ENCODE results near the gene IQSEC1. TPM values are rescaled to one million over a fixed set of nuclear protein-coding genes. Genes with fewer than 3 reads are reported as not detected.

Gene IQSEC1
- total and polyA plus RNA-seq, 9 of the 15 experiments (the other 6 are each of a cell fraction or from before 2014, with no cell fraction given) = 0.56 to 39.0 (median 6.8) TPM

DNA sequence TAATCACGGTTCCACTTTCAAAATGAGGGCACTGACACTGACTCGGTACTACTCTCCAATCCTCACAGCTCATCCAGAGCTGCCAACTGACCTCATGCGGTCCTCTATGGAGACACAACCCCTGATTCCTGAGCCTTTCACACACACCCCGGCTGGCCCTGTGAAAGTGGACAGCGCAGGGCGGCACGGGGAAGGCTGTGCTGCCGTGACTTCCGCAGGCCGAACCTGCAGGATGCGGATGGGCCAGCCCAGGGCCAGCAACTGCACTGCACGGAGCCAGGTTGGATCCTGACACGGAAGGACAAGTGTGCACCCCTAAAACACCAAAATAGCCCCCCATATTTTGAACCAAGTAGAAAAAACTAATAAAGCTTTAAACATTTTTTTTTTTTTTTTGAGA is 41.0 kb downstream of the IQSEC1 start:
- BruUV-seq (replicated peaks) = no TSS peak
- H3K4me2 ChIP-seq (ENCODE audit: insufficient read depth, low read length) = no peak overlapping the region
- no peaks in the 10 kb centered on the region for H3K9me1 ChIP-seq (ENCODE audit: control insufficient read depth, insufficient read depth, low read length)
- H3K4me1 ChIP-seq (replicated peaks in 1 of 2; ENCODE audit: control insufficient read depth in 2 of 2, insufficient read depth in 2 of 2, low read length in 2 of 2) = peaks cover 0 to 13% of the 10 kb centered on the region in 2 experiments; a peak in 3 of 5 replicates
- no peak overlapping the region for H2AFZ ChIP-seq (ENCODE audit: low read depth, low read length)
- no peak overlapping the region for H3K4me3 ChIP-seq
- H3K36me3 ChIP-seq (ENCODE audit: control insufficient read depth, insufficient read depth, low read length) = no peaks in the 10 kb centered on the region
- no peak for FAIRE-seq
- CTCF ChIA-PET (ENCODE audit: low intra/inter-chr PET ratio) = no interaction called here
- in situ Hi-C loops (cut with MboI) (no loop called here), intact Hi-C loops (cut with micrococcal nuclease) (no loop called here)
- POLR2A ChIA-PET = interaction anchor here (0.7 to 1.3 kb wide), 3 partner anchors 8 to 21 kb away, joined by 3 read pairs; no protein-coding TSS in a partner anchor
- no peaks in the 10 kb centered on the region for H3K79me2 ChIP-seq (ENCODE audit: control insufficient read depth, insufficient read depth, low read length)
- WGBS (ENCODE audit: insufficient coverage, low coverage, missing lambda C conversion rate) = 53% methylated on average over 13 of the region's 13 CpGs
- ATAC-seq = no peak
- no peaks in the 10 kb centered on the region for H3K9me3 ChIP-seq (replicated peaks; ENCODE audit: control insufficient read depth, insufficient read depth, low read depth, low read length)
- H4K20me1 ChIP-seq (replicated peaks; ENCODE audit: control insufficient read depth, insufficient read depth, low read length) = peaks cover 15% of the 10 kb centered on the region; the same call in 1 of the 2 replicates
- no peak for DNase-seq (ENCODE audit: extremely low read depth in 1 of 4, low spot score in 3 of 4)
- no peak for TF ChIP-seq C11orf30 (IDR thresholded peaks at IDR 0.05; ENCODE audit: low read depth)
- no peak for TF ChIP-seq CBFA2T3 (IDR thresholded peaks at IDR 0.05)
- no peak for TF ChIP-seq SIRT6 (IDR thresholded peaks at IDR 0.05; ENCODE audit: low read depth, low read length)
- TF ChIP-seq ZNF408 (CRISPR knock-in tag; IDR thresholded peaks at IDR 0.05; ENCODE audit: low read depth) = no peak
- H3K27ac ChIP-seq (ENCODE audit: extremely low read depth, low read depth, low read length) = no peak overlapping the region
- peaks cover 51 to 64% of the 10 kb centered on the region in 2 experiments for H3K27me3 ChIP-seq (ENCODE audit: control insufficient read depth in 2 of 2, insufficient read depth in 2 of 2, low read length in 2 of 2)
- H3K9ac ChIP-seq (ENCODE audit: insufficient read depth in 1 of 2, low read depth in 2 of 2, low read length in 2 of 2) = no peak overlapping the region; a peak in 1 of 4 replicates

DNA sequence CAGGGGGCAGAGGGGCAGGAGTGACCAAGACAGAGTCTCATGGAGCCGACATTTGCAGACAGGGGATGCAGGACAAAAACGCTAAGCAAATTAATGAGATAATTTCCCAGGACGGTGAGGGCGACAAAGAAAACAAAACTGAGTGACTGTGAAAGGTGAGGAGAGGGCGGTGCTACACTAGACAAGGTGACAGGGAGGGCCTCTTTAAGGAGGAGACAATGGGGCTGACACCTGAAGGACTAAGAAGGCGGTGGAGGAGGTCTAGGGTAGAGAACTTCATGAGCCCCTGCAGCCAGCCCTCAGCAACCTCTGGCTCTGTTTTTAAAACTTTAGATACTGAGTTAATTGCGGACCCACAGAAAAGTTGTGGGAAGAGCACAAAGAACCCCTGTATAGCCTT is 41.6 kb downstream of the IQSEC1 start:
- no peak for FAIRE-seq
- Histone ChIP-seq H3K9me3 (replicated peaks; ENCODE audit: control insufficient read depth, insufficient read depth, low read depth, low read length) (no peaks in the 10 kb centered on the region), H2AFZ (ENCODE audit: low read depth, low read length) (no peak overlapping the region), H3K27me3 (ENCODE audit: control insufficient read depth in 2 of 2, insufficient read depth in 2 of 2, low read length in 2 of 2) (peaks cover 45 to 58% of the 10 kb centered on the region in 2 experiments), H3K4me2 (ENCODE audit: insufficient read depth, low read length) (no peak overlapping the region), H3K27ac (ENCODE audit: extremely low read depth, low read depth, low read length) (no peak overlapping the region), H3K9me1 (ENCODE audit: control insufficient read depth, insufficient read depth, low read length) (no peaks in the 10 kb centered on the region), H3K9ac (ENCODE audit: insufficient read depth in 1 of 2, low read depth in 2 of 2, low read length in 2 of 2) (no peak overlapping the region; a peak in 1 of 4 replicates), H3K4me3 (no peak overlapping the region), H3K36me3 (ENCODE audit: control insufficient read depth, insufficient read depth, low read length) (no peaks in the 10 kb centered on the region), H3K4me1 (replicated peaks in 1 of 2; ENCODE audit: control insufficient read depth in 2 of 2, insufficient read depth in 2 of 2, low read length in 2 of 2) (peaks cover 0 to 13% of the 10 kb centered on the region in 2 experiments; a peak in 3 of 5 replicates), H3K79me2 (ENCODE audit: control insufficient read depth, insufficient read depth, low read length) (no peaks in the 10 kb centered on the region), H4K20me1 (replicated peaks; ENCODE audit: control insufficient read depth, insufficient read depth, low read length) (peaks cover 12% of the 10 kb centered on the region; the same call in 1 of the 2 replicates)
- ATAC-seq = no peak
- 3% methylated on average over 7 of the region's 7 CpGs for WGBS (ENCODE audit: insufficient coverage, low coverage, missing lambda C conversion rate)
- no TSS peak for BruUV-seq (replicated peaks)
- intact Hi-C loops (cut with micrococcal nuclease) (no loop called here), in situ Hi-C loops (cut with MboI) (no loop called here)
- POLR2A ChIA-PET = no interaction called here
- CTCF ChIA-PET (ENCODE audit: low intra/inter-chr PET ratio) = no interaction called here
- DNase-seq (ENCODE audit: extremely low read depth in 1 of 4, low spot score in 3 of 4) = no peak
- TF ChIP-seq ZKSCAN1 (IDR thresholded peaks at IDR 0.05; ENCODE audit: low read depth, low read length) = peak; percentile 60; the same call in 1 of the 2 replicates
- no peak for TF ChIP-seq ZNF561 (CRISPR knock-in tag; conservative IDR thresholded peaks at IDR 0.05)
